Endothelial cell of umbilical vein (primary cell): Measurements from ENCODE around the gene ZNF132. TPM values are rescaled to one million over a fixed set of nuclear protein-coding genes. Genes with fewer than 3 reads are reported as not detected.

Source experiments
- BruUV-seq: library from RNA; stranded (reverse); fragments of 400-500 nt; replicated peaks from 2 replicates; lab custom pipeline; 2021; lab: Mats Ljungman, UMichigan
- CTCF ChIA-PET: fragments of 300-600, 350-600 bp; sonication (Branson Sonifier 250); formaldehyde crosslinking; loops from one replicate; lab custom pipeline; 2021; ENCODE audit warnings: antibody characterized with exemption, inconsistent platforms; lab: Charles Lee
- POLR2A ChIA-PET: fragments of 300-600, 350-600 bp; sonication (Branson Sonifier 250); formaldehyde crosslinking; loops from one replicate; lab custom pipeline; 2021; ENCODE audit warnings: antibody characterized with exemption, inconsistent platforms; lab: Charles Lee
- DNase-seq: peaks from one replicate; pipeline ENCODE4 v3.0.0-alpha.2; 2011; ENCODE audit warnings: low read depth, low spot score
- FAIRE-seq: peaks from 2 replicates; lab custom pipeline; 2011; peaks lifted over from hg19 to GRCh38; lab: Jason Lieb, UNC
- H2AFZ ChIP-seq: 2 replicates; pipeline ENCODE4 v1.6.0; 2012; ENCODE audit warnings: low read depth, low read length, control low read depth, inconsistent platforms
- H3K27ac ChIP-seq: 2 replicates; pipeline ENCODE4 v1.5.1; 2011; ENCODE audit warnings: low read depth, mild to moderate bottlenecking, control low read depth, low read length, moderate library complexity; ENCODE audit not compliant: insufficient read depth
- H3K27me3 ChIP-seq, 2 experiments: 2 replicates each; pipeline versions ENCODE4 v1.6.0 to v1.6.1; 2011; ENCODE audit warnings: low read length in 2 of 2, mixed read lengths in 1 of 2; ENCODE audit not compliant: control insufficient read depth in 2 of 2, insufficient read depth in 2 of 2
- H3K36me3 ChIP-seq, 2 experiments: 2 replicates in 1 of 2; 3 replicates in 1 of 2; pipeline ENCODE4 v1.5.1; 2011; ENCODE audit warnings: low read length in 2 of 2, mild to moderate bottlenecking in 1 of 2, moderate library complexity in 1 of 2; ENCODE audit not compliant: control insufficient read depth in 2 of 2, insufficient read depth in 2 of 2; ENCODE audit errors: extremely low read depth in 1 of 2
- H3K4me1 ChIP-seq: 3 replicates; pipeline ENCODE4 v1.5.1; 2011; ENCODE audit warnings: mild to moderate bottlenecking, low read length; ENCODE audit not compliant: control insufficient read depth, insufficient read depth; ENCODE audit errors: extremely low read depth
- H3K4me2 ChIP-seq: 2 replicates; pipeline ENCODE4 v1.6.1; 2011; ENCODE audit warnings: low read length, control low read depth, mixed read lengths; ENCODE audit not compliant: insufficient read depth
- H3K4me3 ChIP-seq, 3 experiments: fragments of 200-600 bp in 1 of 3; sonication (generic), shearing (Covaris generic) in 1 of 3; replicated peaks in 1 of 3; 2 replicates each; pipeline ENCODE4 v1.5.1; 2011 to 2016; ENCODE audit warnings: control low read depth in 3 of 3, low read length in 3 of 3, mild to moderate bottlenecking in 2 of 3, inconsistent platforms in 1 of 3, low read depth in 1 of 3, moderate library complexity in 1 of 3; ENCODE audit not compliant: insufficient read depth in 1 of 3
- H3K79me2 ChIP-seq: 2 replicates; pipeline ENCODE4 v1.6.0; 2012; ENCODE audit warnings: low read length, inconsistent platforms; ENCODE audit not compliant: control insufficient read depth, insufficient read depth
- H3K9ac ChIP-seq: replicated peaks from 2 replicates; pipeline ENCODE3; 2011; ENCODE audit warnings: low read length, control low read depth; ENCODE audit not compliant: insufficient read depth; ENCODE audit errors: extremely low read depth
- H3K9me1 ChIP-seq: replicated peaks from 3 replicates; pipeline ENCODE4 v1.6.0; 2011; ENCODE audit warnings: mild to moderate bottlenecking, low read length; ENCODE audit not compliant: control insufficient read depth, insufficient read depth; ENCODE audit errors: extremely low read depth
- H3K9me3 ChIP-seq: replicated peaks from 2 replicates; pipeline ENCODE4 v1.5.1; 2012; ENCODE audit warnings: low read length, inconsistent platforms; ENCODE audit not compliant: control insufficient read depth, insufficient read depth
- H4K20me1 ChIP-seq: replicated peaks from 2 replicates; pipeline ENCODE3; 2011; ENCODE audit warnings: mild to moderate bottlenecking, low read length; ENCODE audit not compliant: control insufficient read depth, insufficient read depth; ENCODE audit errors: extremely low read depth
- EZH2 ChIP-seq: IDR thresholded peaks from 2 replicates; pipeline ENCODE4 v1.6.1; 2012; ENCODE audit warnings: borderline replicate concordance, low read depth, mild to moderate bottlenecking, moderate library complexity, low read length, inconsistent platforms; ENCODE audit not compliant: severe bottlenecking
- FOS ChIP-seq: IDR thresholded peaks from 2 replicates; pipeline ENCODE4 v1.6.1; 2011; ENCODE audit warnings: mild to moderate bottlenecking, low read length, moderate library complexity, borderline replicate concordance; ENCODE audit not compliant: insufficient read depth
- JUN ChIP-seq: IDR thresholded peaks from 2 replicates; pipeline ENCODE4 v1.6.1; 2011; ENCODE audit warnings: borderline replicate concordance, low read depth; ENCODE audit not compliant: insufficient read length, insufficient read depth
- MAX ChIP-seq: IDR thresholded peaks from 2 replicates; pipeline ENCODE4 v1.6.1; 2011; ENCODE audit not compliant: insufficient read depth, insufficient read length
- MYC ChIP-seq: IDR thresholded peaks from one replicate; pipeline ENCODE4 v1.6.1; 2011; ENCODE audit warnings: mild to moderate bottlenecking, low read depth, low read length
- POLR2A ChIP-seq: IDR thresholded peaks from 2 replicates; pipeline ENCODE4 v1.6.1; 2012; ENCODE audit warnings: low read depth, mild to moderate bottlenecking, control low read depth, low read length
- dilution Hi-C: fragments of 300-500 bp; cut with MboI; formaldehyde crosslinking; loops from one replicate; pipeline ENCODE4 v1.15.0; 2019; ENCODE audit warnings: low sequenced_read_pairs; ENCODE audit not compliant: extremely low pct_ligation_motif_present
- intact Hi-C: fragments of 100-400 bp; cut with micrococcal nuclease; formaldehyde crosslinking; loops from one replicate; pipeline ENCODE4 v1.10.0; 2022
- polyA plus RNA-seq, 4 experiments: library from polyadenylated mRNA; depleted of rRNA in 3 of 4; stranded (reverse) in 3 of 4; unstranded in 1 of 4; fragments of >200 nt; gene quantifications; 2 replicates each; pipeline versions ENCODE4 v1.2.1 to v1.2.3, GENCODE V29; 2011 to 2012; ENCODE audit warnings: missing spikeins in 1 of 4
- total RNA-seq: library from RNA; stranded (reverse); gene quantifications from 2 replicates; pipeline ENCODE4 v1.2.3, GENCODE V29; 2021

Gene ZNF132
- total and polyA plus RNA-seq, 2 donors (not counting 3 experiments of a cell fraction or from before 2014, with no cell fraction given) = 0.54 to 4.2 TPM

- ChIA-PET POLR2A (no interaction called here), CTCF (no interaction called here)
- no peaks in the 10 kb centered on the region for H4K20me1 ChIP-seq
- H3K4me3 ChIP-seq = no peak overlapping the region
- intact Hi-C loops (loop anchor here (1.0 kb wide), 1 partner anchor 8 kb away; the partner anchor contains the start of gene RPS5), dilution Hi-C loops (no loop called here)
- H3K4me2 ChIP-seq = no peak overlapping the region
- H3K79me2 ChIP-seq = peaks cover 13% of the 10 kb centered on the region
- H3K27ac ChIP-seq = no peak overlapping the region
- no peaks in the 10 kb centered on the region for H3K27me3 ChIP-seq
- no peak for TF ChIP-seq EZH2
- peaks cover 6 to 21% of the 10 kb centered on the region in 2 experiments for H3K36me3 ChIP-seq
- H3K9ac ChIP-seq = no peak overlapping the region
- H3K9me3 ChIP-seq = no peaks in the 10 kb centered on the region
- no peak for DNase-seq
- FAIRE-seq = no peak
- BruUV-seq = no TSS peak
- no peak overlapping the region for H2AFZ ChIP-seq
- no peaks in the 10 kb centered on the region for H3K4me1 ChIP-seq
- no peaks in the 10 kb centered on the region for H3K9me1 ChIP-seq
Measured at GRCh38 chr19:58394821-58395219, 45.1 kb downstream of the ZNF132 start.

GRCh38 chr19:58393725-58394033 is 46.3 kb downstream of the ZNF132 start:
- ChIA-PET CTCF (no interaction called here), POLR2A (no interaction called here)
- Histone ChIP-seq H3K4me2 (no peak overlapping the region), H4K20me1 (no peaks in the 10 kb centered on the region), H3K79me2 (peaks cover 21% of the 10 kb centered on the region), H3K9me1 (no peaks in the 10 kb centered on the region), H3K4me3 (no peak overlapping the region), H3K36me3 (peaks cover 8 to 21% of the 10 kb centered on the region in 2 experiments), H3K27ac (no peak overlapping the region), H3K27me3 (no peaks in the 10 kb centered on the region), H2AFZ (no peak overlapping the region), H3K4me1 (peaks cover 6% of the 10 kb centered on the region), H3K9ac (no peak overlapping the region), H3K9me3 (no peaks in the 10 kb centered on the region)
- intact Hi-C loops = no loop called here
- FAIRE-seq (no peak), DNase-seq (no peak)
- dilution Hi-C loops = no loop called here
- no TSS peak for BruUV-seq
- no peak for TF ChIP-seq JUN
- no peak for TF ChIP-seq EZH2
- no peak for TF ChIP-seq FOS
- no peak for TF ChIP-seq POLR2A
- TF ChIP-seq MYC = no peak
- TF ChIP-seq MAX = no peak
